GM21737 (cell line): ENCODE data around the gene PRRC1.

Experiments
- ATAC-seq: cut with Tn5 transposase; IDR thresholded peaks from one replicate; pipeline ENCODE4 v1.9.1; 2021; ENCODE audit warnings: mild to moderate bottlenecking, moderate library complexity; ENCODE audit not compliant: unreplicated experiment

Gene PRRC1

DNA sequence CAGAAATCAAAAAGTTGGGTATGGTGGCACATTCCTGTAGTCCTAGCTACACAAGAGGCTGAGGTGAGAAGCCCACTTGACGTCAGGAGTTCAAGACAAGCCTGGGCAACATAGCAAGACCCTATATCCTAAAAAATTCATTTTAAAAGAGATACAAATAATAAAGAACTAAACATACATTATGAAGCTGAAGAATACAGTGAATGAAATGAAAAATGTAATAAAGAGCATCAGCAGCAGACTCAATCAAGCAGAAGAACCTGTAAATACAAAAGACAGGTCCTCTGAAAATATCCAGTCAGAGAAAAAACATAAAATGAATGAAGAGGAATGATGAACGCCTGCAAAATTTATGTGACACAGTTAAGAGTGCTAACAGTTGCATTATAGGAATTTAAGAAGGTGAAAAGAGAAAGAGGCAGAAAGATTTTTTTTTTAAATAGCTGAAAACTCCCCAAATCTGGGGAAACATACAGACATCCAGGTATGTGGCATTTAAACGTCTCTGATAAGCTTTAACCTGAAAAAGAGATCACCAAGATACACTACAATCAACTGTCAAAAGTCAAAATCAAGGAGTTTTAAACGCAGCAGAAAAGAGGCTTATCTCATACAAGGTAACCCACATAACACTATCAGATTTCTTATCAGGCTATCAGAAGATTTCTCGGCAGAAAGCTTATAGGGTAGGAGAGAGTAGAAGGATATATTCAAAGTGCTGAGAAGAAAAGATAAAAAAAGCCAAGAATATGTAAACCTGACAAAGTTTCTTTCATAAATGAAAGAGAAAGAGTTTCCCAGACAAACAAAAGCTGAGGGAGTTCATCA is 57.6 kb downstream of the PRRC1 start:
- ATAC-seq: no peak

GRCh38 chr5:127577458-127577857 is 60.0 kb downstream of the PRRC1 start:
- ATAC-seq: no peak

DNA sequence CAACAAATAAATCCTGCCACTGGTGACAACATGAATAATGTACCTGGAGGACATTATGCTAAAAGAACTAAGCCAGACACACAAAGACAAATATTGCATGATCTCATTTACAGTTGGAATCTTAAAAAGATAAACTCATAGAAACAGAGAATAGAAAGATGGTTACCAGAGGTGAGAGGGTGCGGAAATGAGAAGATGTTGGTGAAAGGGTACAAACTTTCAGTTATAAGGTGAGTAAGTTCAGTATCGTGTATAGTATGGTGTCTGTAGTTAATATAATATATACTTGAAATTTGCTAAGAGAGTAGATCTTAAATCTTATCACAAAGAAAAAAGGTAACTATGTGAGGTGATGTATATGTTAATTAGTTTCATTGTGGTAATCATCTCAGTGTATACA is 63.3 kb downstream of the PRRC1 start:
- ATAC-seq: no peak

DNA sequence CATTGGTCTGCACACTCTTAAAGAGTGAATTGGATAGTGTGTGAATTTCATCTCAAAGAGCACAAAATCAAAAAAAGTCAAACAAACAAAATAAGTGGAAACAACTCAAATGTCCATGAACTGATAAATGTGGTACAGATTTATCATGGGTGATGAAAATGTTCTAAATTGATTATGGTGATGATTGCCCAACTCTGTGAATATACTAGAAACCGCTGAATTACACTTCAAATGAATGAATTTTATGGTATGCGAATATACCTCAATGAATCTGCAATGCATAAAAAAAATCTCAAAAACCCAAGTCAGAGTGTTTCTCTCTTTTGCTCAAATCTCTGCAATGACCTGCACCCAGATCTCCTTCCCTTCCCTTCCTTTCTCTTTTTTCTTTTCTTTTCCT is 64.0 kb downstream of the PRRC1 start:
- no peak for ATAC-seq

- no peak for ATAC-seq
Observed at GRCh38 chr5:127582773-127583370, 65.4 kb downstream of the PRRC1 start.

DNA sequence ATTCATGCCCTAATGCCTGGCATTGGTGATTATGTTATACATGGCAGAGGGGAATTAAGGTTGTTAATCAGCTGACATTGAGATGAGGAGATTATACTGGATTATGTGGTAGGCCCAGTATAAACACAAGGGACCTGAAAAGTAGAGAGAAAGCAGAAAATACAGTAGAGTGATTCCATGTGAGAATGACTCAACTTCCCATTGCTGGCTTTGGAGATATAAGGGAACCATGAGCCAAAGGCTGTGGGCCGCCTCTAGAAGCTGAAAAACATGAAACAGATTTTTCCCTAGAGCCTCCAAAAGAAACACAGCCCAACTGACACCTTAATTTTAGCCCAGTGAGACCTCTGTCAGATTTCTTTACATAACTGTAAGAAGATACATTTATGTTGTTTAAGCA is 66.4 kb downstream of the PRRC1 start:
- ATAC-seq: no peak

GRCh38 chr5:127585661-127586060 is 68.2 kb downstream of the PRRC1 start:
- ATAC-seq: no peak

DNA sequence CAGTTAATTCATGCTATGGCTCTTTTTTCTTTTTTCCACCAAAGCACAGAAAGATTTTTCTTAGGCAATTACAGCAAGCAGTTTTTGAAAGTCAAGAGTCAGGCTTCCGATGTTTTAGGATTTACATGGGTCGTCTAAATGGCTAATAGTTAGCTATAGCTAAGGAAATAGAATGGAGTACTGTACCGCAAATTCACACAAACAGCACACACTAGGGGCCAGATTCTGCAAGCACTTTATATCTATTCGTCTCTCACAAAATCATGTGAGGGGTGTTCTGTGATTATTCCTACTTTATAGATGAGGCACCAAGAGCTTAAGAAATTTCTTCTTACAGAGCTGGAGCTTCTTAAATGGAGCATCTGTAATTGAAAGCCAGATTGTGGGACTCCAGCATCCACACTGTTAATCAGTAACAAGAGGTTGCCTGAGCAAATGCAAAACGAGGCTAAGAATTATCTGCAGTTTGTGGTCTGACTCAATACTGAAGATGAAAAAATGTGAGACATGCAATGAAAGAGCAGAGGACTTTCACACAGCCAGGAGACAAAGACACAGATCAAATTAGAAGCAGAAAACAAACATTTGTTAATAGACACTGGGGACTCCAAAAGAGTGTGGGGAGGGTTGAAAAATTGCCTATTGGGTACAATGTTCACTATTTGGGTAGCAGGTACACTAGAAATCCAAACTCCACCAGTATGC is 68.8 kb downstream of the PRRC1 start:
- peak; percentile 70 for ATAC-seq

- peak; percentile 45 for ATAC-seq
Observed at GRCh38 chr5:127586811-127587210, 69.4 kb downstream of the PRRC1 start.

DNA sequence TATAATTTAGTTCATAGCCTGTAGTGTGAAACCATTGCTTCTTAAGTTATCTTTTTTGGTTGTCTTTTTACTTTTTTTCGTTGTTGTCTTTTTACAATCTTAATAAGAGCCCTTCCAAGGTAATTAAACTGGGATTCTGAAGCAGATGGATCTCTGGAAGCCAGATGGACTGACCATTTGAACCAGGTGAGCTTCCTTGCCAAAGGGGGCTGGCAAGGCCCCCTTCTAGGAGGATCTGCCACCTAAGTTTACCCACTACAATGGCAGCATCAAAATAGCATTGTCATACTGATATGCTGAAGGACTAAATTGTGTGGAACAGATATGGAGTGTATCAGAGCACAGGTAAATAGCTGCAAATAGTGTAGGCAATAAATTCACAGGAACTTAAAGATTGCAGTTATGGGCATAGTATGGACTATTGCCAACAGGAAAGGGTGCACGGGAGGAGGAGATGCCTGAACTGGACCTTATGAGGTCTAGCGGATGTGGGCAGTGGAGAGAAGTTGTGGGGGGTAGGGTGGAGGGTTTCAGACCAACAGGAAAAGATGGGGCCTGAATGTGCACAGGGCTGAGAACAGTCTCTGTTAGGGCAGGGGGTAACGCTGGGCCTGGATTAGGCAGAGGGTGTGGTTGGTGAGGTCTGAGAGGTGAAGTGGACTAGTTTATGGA is 69.9 kb downstream of the PRRC1 start:
- no peak for ATAC-seq

GRCh38 chr5:127588368-127588767 is 70.9 kb downstream of the PRRC1 start:
- no peak for ATAC-seq

DNA sequence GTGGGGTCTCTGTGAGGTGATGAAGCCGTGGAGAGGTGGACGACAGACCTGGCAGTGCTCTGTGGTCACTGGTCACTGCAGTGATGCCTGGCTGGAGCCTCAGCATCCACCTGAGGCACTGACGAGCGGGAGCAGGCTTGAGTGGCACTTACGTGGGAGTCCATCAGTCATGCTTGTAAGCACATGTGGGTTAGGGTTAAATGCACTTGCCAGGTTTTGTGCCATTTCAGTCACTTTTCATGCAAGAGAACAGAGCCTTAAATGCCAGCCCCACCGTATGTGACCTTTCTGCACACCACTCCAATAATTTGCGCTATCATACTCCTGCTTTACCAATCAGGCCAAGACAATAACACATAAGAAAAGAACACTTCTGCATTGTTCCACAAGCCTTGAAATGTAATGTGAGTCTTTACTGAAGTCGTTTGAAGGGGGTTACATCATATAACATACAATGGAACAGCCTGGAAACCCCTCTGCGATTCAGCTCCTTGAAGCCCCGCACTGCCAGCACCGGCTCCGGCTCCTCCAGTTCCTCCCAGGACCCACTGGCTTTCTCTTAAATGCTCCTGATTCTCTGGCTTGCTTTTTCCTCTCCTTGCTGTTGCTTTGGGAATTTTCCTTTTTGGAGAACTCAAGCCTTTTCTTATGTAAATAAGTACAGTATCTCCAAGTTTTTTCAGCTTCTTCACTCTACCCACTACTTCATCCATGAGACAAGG is 72.0 kb downstream of the PRRC1 start:
- ATAC-seq: no peak

DNA sequence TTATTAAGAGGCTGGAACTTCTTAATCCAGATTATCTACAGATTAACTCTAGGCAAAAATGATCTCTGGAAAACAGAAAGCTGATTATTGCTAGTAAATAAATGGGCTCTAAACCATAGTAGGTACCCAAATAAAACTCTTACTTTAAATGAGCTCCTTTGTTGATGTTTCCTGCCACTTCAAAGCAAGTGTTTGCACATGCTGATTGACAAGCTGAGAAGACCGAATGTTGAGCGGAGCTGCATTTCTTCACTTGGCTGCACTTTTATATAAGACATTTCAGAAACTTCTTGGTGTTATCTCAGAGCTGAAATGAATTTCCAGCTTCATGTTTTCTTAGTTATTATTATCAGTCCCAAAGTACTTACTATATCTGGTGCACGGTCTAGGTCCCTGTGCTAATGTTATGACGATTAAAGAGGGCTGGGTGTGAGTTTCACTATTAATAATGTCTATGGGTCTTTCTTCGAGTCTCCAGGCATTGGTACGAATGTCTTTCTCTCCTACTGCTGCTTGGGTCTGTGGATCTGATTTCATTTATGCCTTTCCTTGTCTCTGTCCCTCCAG is 72.8 kb downstream of the PRRC1 start:
- peak; percentile 33 for ATAC-seq

DNA sequence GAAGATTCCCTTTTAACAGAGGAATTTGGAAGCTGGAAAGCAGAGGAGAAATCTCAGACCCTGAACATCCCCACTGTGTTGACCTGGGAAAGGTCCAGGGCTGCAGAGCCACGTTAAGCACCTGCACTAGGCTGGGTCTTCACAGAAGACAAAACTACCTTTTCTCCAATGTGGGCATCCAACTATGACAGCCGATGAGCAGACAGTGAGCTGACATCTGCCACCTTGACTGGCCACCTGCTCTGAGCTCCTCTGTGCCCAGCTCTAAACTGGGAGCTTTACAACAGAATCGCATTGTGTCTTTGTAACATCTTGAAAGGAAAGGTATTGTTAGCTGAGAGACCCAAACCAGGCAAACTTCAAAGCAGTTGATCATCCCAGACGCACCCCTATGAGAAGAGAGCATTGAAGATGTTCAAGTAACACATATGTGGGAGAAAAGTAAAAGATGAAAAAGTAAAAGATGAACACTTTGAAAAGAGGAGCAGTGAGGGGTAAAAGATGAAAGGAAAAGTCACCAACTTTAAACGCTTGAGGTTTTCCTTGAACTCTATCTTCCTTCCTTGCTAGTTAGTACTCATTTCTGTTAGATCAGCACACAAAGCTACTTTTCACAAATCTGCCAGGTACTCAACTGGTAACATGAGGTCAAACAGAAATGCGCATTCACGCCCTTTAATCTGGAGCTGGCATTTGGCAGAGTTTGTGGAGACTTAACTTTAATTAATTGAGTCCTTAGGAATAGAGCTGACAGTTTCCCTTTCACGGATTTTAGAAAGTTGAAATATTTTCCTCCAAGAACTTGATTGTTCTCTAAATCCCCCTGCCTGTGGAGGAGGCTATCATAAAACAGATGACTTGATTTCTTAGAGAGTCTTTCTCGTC is 78.3 kb downstream of the PRRC1 start:
- ATAC-seq: no peak

DNA sequence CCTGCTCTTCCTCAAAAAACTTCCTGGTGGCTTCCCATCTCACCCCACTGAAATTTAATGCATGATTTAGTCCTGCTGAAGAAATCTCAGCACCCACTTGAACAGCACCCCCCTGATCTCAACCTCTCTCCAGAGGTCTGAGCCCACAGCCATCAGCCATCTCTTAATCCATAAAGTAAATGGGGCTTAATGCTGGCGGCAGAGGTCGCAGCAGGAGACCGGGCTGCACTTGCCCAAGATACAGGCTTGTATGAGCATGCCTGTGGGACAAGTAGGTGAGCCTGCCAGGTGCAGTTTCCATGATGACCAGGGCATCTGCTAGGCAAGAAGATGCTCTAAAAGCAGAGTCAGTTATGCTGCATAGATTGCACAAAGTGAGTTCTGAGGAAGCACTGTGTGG is 79.1 kb downstream of the PRRC1 start:
- ATAC-seq: no peak

GRCh38 chr5:127599320-127599719 is 81.9 kb downstream of the PRRC1 start:
- no peak for ATAC-seq

- ATAC-seq: no peak
Observed at GRCh38 chr5:127599847-127600246, 82.4 kb downstream of the PRRC1 start.

DNA sequence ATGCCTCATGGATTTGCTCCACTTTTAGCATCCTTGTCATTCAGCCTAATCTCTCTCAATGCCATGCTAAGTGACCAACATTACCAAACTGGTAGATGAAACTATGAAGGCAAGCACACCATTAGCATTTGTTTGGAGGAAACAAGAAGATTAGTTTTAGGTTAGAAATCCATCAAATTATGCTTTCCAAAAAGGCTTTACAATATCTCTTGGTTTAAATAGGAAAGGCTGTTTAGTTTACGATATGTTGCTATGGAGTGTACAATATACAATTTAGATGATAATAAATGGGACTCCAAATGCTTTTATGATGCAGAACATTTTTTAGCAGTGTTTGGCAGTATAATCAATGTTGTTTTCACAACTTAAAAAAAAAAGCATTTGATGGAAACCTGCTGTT is 83.7 kb downstream of the PRRC1 start:
- no peak for ATAC-seq

- no peak for ATAC-seq
Observed at GRCh38 chr5:127601601-127602000, 84.2 kb downstream of the PRRC1 start.
